CD4-positive, alpha-beta T cell treated with Interleukin-4 for 4 hours (primary cell): ENCODE results near the gene TRIM48.
"Not testable (repeated sequence)": the region's sequence is repeated elsewhere in the genome, so short reads cannot be mapped to it uniquely, and the experiment has no call there.

ENCODE experiments used
- DNase-seq: peaks from one replicate; pipeline ENCODE4 v3.0.0-alpha.2; 2020

Gene TRIM48

GRCh38 chr11:55261855-55262254, at the start of gene TRIM48:
Gene TRIM48 (plus strand): TSS chr11:55262155. CDS start chr11:55262268, 113 bp downstream.
- DNase-seq = not testable (repeated sequence)

GRCh38 chr11:55238316-55238715, 23.6 kb upstream of the TRIM48 start:
- not testable (repeated sequence) for DNase-seq

GRCh38 chr11:55263081-55263480, 1.1 kb downstream of the TRIM48 start:
- DNase-seq = no peak
